K562 (cell line): ENCODE data around the gene FRMD4A. TPM values are rescaled to one million over a fixed set of nuclear protein-coding genes. Genes with fewer than 3 reads are reported as not detected.

ENCODE experiments used
- ATAC-seq: fragments of 200-7000 bp; cut with Tn5 transposase; 3 replicates; pipeline ENCODE4 v1.9.1; 2020; ENCODE audit warnings: moderate library complexity
- BruUV-seq: library from RNA; stranded (reverse); fragments of 400-500 nt; replicated peaks from 2 replicates; lab custom pipeline; 2021; lab: Mats Ljungman, UMichigan
- CTCF ChIA-PET: fragments of 300-600 bp; formaldehyde crosslinking; extraction: SDS; loops from one replicate; lab custom pipeline; 2021; ENCODE audit warnings: low intra/inter-chr PET ratio; lab: Yijun Ruan, JAX
- POLR2A ChIA-PET: fragments of 300-600, 350-650 bp; sonication (Branson Sonifier 250); formaldehyde crosslinking; extraction: SDS; loops from one replicate; lab custom pipeline; 2021; ENCODE audit warnings: antibody characterized with exemption, inconsistent platforms; lab: Yijun Ruan, JAX
- DNase-seq, 4 experiments: peaks; one replicate each; pipeline versions ENCODE4 v3.0.0 to v3.0.0-alpha.2; 2011 to 2018; ENCODE audit warnings: low spot score in 3 of 4, mixed read lengths in 3 of 4; ENCODE audit errors: extremely low read depth in 1 of 4
- FAIRE-seq: peaks from 2 replicates; lab custom pipeline; 2011; peaks lifted over from hg19 to GRCh38; lab: Jason Lieb, UNC
- H2AFZ ChIP-seq: 2 replicates; pipeline ENCODE4 v1.6.0; 2011; ENCODE audit warnings: low read depth, low read length, control low read depth, inconsistent platforms
- H3K27ac ChIP-seq: fragments of 200-600 bp; 3 replicates; pipeline ENCODE4 v1.8.0; 2011; ENCODE audit warnings: low read depth, mild to moderate bottlenecking, control low read depth, inconsistent platforms, low read length, moderate library complexity, mixed read lengths; ENCODE audit errors: extremely low read depth
- H3K27me3 ChIP-seq, 2 experiments: fragments of 300-600 bp in 1 of 2; 2 replicates in 1 of 2; 3 replicates in 1 of 2; pipeline versions ENCODE4 v1.6.0 to v1.8.0; 2011; ENCODE audit warnings: inconsistent platforms in 2 of 2, low read length in 2 of 2, mild to moderate bottlenecking in 1 of 2, mixed read lengths in 1 of 2, moderate library complexity in 1 of 2; ENCODE audit not compliant: control insufficient read depth in 2 of 2, insufficient read depth in 2 of 2
- H3K36me3 ChIP-seq: fragments of 300-600 bp; 3 replicates; pipeline ENCODE4 v1.8.0; 2011; ENCODE audit warnings: mild to moderate bottlenecking, low read length, inconsistent platforms; ENCODE audit not compliant: control insufficient read depth, insufficient read depth
- H3K4me1 ChIP-seq, 2 experiments: fragments of 200-600 bp in 1 of 2; replicated peaks in 1 of 2; 2 replicates in 1 of 2; 3 replicates in 1 of 2; pipeline versions ENCODE4 v1.5.1 to v1.8.0; 2011; ENCODE audit warnings: inconsistent platforms in 2 of 2, low read length in 2 of 2, mild to moderate bottlenecking in 1 of 2, mixed read lengths in 1 of 2, moderate library complexity in 1 of 2; ENCODE audit not compliant: control insufficient read depth in 2 of 2, insufficient read depth in 2 of 2
- H3K4me2 ChIP-seq: 2 replicates; pipeline ENCODE4 v1.6.1; 2011; ENCODE audit warnings: low read length, control low read depth, inconsistent platforms, mixed read lengths; ENCODE audit not compliant: insufficient read depth
- H3K4me3 ChIP-seq: fragments of 200-600 bp; sonication (generic), shearing (Covaris generic); 2 replicates; pipeline ENCODE4 v1.5.1; 2016; ENCODE audit warnings: control low read depth, inconsistent platforms
- H3K79me2 ChIP-seq: fragments of 200-600 bp; 3 replicates; pipeline ENCODE4 v1.8.0; 2011; ENCODE audit warnings: low read length, inconsistent platforms; ENCODE audit not compliant: control insufficient read depth, insufficient read depth
- H3K9ac ChIP-seq, 2 experiments: 2 replicates each; pipeline versions ENCODE4 v1.6.0 to v1.6.1; 2011; ENCODE audit warnings: low read depth in 2 of 2, low read length in 2 of 2, control low read depth in 1 of 2, inconsistent platforms in 1 of 2, mild to moderate bottlenecking in 1 of 2, mixed read lengths in 1 of 2; ENCODE audit not compliant: insufficient read depth in 1 of 2
- H3K9me1 ChIP-seq: one replicate; pipeline ENCODE4 v1.6.0; 2011; ENCODE audit warnings: inconsistent platforms, mild to moderate bottlenecking, low read length, moderate library complexity; ENCODE audit not compliant: control insufficient read depth, insufficient read depth
- H3K9me3 ChIP-seq: replicated peaks from 2 replicates; pipeline ENCODE4 v1.5.1; 2011; ENCODE audit warnings: low read depth, low read length, inconsistent platforms; ENCODE audit not compliant: control insufficient read depth, insufficient read depth
- H4K20me1 ChIP-seq: replicated peaks from 2 replicates; pipeline ENCODE4 v1.6.1; 2011; ENCODE audit warnings: low read length, inconsistent platforms, mixed read lengths; ENCODE audit not compliant: control insufficient read depth, insufficient read depth
- PKNOX1 ChIP-seq: fragments of 450-650 bp; IDR thresholded peaks from 2 replicates; pipeline ENCODE4 v1.6.1; 2016
- SIRT6 ChIP-seq: IDR thresholded peaks from one replicate; pipeline ENCODE4 v1.6.1; 2012; ENCODE audit warnings: low read depth, mild to moderate bottlenecking, control low read depth, inconsistent platforms, low read length, moderate library complexity
- WGBS: fragments of 100-300 bp; shearing (Covaris generic); methylation state at CpG from one replicate; pipeline ENCODE4 v1.1.6; 2016; ENCODE audit warnings: low coverage, mixed read lengths; ENCODE audit not compliant: insufficient coverage; ENCODE audit errors: missing lambda C conversion rate; 5-methylcytosine and 5-hydroxymethylcytosine counted together
- in situ Hi-C: fragments of 300-500 bp; cut with MboI; formaldehyde crosslinking; loops from 4 replicates; pipeline ENCODE4 v1.15.0; 2018; ENCODE audit warnings: inconsistent platforms, mixed read lengths
- intact Hi-C: fragments of 100-400 bp; cut with micrococcal nuclease; formaldehyde crosslinking; loops from 2 replicates; pipeline ENCODE4 v1.14.2; 2022
- polyA plus RNA-seq, 8 experiments: library from polyadenylated mRNA; depleted of rRNA in 4 of 8; stranded (reverse) in 5 of 8; unstranded in 3 of 8; fragments of >200 nt; fragmentation: Nextera tagmentation in 2 of 8; fragmentation: Illumina TruSeq in 1 of 8; extraction: Ambion mirVana in 2 of 8; extraction: Trizol in 1 of 8; gene quantifications; 2 replicates each; pipeline versions ENCODE4 v1.2.1 to v1.2.3, GENCODE V29; 2011 to 2014; ENCODE audit warnings: inconsistent platforms in 1 of 8, missing spikeins in 1 of 8
- total RNA-seq, 7 experiments: library from RNA; depleted of rRNA in 6 of 7; stranded (reverse); fragments of >200 nt in 6 of 7; fragmentation: Illumina TruSeq in 2 of 7; extraction: Trizol in 2 of 7; gene quantifications; 2 replicates each; pipeline versions ENCODE4 v1.2.1 to v1.2.3, GENCODE V29; 2011 to 2021; ENCODE audit warnings: low replicate concordance in 1 of 7

FRMD4A gene
- total and polyA plus RNA-seq, 9 of the 15 experiments (the other 6 are each of a cell fraction or from before 2014, with no cell fraction given): 0.80 to 5.2 (median 3.0) TPM

DNA sequence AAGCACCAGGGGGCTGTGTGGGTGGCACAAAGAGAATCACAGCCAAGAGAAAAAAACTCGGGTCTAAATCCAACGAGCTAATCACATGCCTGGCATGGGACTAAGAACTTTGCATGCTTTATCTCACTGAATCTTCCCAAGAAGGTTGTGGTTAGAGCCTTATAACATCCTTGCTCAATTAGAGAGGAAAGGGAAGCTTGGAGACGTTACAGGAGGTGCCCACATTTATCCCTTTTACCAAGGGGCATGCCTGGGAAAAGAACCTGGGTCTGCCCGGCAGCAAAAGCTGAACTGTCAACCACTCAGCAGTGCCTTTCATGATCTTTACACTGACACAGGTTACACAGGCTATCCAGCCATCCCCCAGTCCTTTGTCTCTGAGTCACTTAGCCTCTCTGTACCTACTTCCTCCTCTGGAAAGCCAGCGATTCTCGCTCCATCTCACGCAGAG, 553.8 kb downstream of the FRMD4A start:
- Histone ChIP-seq H3K9me3 (no peaks in the 10 kb centered on the region), H3K27me3 (peaks cover 27 to 31% of the 10 kb centered on the region in 2 experiments; a peak in 4 of 5 replicates), H3K4me3 (no peak overlapping the region), H3K9ac (no peak overlapping the region), H4K20me1 (no peaks in the 10 kb centered on the region), H2AFZ (no peak overlapping the region), H3K27ac (no peak overlapping the region), H3K79me2 (no peaks in the 10 kb centered on the region), H3K36me3 (no peaks in the 10 kb centered on the region), H3K9me1 (no peaks in the 10 kb centered on the region), H3K4me1 (no peaks in the 10 kb centered on the region), H3K4me2 (no peak overlapping the region)
- ATAC-seq: no peak
- 1% methylated on average over 7 of the region's 7 CpGs for WGBS
- CTCF ChIA-PET: interaction anchor here (1.7 to 2.2 kb wide), 2 partner anchors 117 to 405 kb away, joined by 7 to 23 read pairs; no protein-coding TSS in a partner anchor
- no peak for DNase-seq
- TF ChIP-seq SIRT6: no peak
- TF ChIP-seq PKNOX1: 0 out of 2 replicates have a peak, but pooled peaks have one; percentile 7
- POLR2A ChIA-PET: interaction anchor here (0.8 kb wide), 1 partner anchor 401 kb away, joined by 3 read pairs; no protein-coding TSS in a partner anchor
- no peak for FAIRE-seq
- BruUV-seq: no TSS peak
- intact Hi-C loops (loop anchor here (5.0 kb wide), 2 partner anchors 70 to 405 kb away; no protein-coding TSS in a partner anchor), in situ Hi-C loops (loop anchor here (5.0 kb wide), 1 partner anchor 415 kb away; no protein-coding TSS in a partner anchor)
